LoVo (cell line): ENCODE data around the gene KIAA0513.

Source experiments
- DNase-seq: peaks from one replicate; pipeline ENCODE4 v3.0.0-alpha.2; 2016; ENCODE audit warnings: low spot score

KIAA0513 gene, protein sequence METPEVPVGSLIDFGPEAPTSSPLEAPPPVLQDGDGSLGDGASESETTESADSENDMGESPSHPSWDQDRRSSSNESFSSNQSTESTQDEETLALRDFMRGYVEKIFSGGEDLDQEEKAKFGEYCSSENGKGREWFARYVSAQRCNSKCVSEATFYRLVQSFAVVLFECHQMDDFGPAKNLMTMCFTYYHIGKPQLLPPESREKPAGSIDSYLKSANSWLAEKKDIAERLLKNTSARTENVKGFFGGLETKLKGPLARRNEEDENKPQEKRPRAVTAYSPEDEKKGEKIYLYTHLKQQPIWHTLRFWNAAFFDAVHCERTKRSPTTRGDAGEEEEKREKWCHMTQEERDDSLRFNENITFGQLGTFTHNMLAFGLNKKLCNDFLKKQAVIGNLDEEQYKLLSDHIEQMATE

DNA sequence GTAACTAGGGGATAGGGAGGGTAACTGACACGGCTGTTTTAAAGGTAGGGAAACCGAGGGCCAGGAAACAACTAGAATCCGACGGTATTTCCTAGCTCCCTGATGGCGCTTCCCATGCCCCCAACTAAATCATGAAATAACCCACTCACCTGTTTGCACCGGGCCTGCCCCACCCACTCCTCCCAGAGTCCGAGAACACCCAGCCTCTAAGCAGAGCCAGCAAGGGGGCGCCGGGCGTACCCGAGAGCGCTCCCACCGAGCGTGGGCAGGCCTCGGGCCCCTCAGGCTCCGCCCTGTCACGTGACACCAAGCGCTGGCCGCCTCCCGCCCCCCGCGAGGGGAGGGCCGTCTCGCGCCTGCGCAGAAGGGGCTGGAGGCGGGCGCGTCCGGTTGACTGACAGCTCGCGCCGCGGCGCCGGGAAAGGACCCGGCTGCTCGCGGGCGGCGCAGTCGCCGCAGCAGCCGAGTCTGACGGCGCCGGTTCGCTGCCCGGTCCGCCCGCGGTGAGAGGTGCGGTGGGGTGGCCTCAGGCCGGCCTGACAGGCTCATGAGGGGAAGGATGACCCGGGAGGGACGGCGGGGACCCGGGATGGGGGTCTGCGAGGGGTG is at the start of gene KIAA0513:
KIAA0513 (plus strand) TSS at position 447 of the 609 bp plus-strand sequence. CDS start 39,277 bp downstream, outside the sequence.
- DNase-seq, result peak; percentile 92

DNA sequence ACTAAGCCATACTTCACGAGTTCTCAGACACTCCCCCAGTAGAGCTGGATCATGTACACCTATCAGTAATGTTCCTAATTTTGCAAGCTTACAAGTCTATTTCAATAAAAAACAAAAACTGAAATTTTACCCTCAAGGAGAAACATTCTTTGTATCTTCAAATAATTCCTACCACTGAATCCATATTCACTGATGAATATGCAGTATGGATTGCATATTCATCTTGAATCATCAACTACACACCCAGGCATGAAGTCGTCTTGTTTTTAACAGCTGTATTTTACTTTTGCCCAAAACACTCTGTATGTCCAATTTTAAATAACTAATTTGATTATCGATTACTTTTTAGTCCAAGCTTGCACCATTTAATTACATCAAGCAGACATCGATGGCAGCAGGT is 48.1 kb upstream of the KIAA0513 start:
- DNase-seq, result no peak

DNA sequence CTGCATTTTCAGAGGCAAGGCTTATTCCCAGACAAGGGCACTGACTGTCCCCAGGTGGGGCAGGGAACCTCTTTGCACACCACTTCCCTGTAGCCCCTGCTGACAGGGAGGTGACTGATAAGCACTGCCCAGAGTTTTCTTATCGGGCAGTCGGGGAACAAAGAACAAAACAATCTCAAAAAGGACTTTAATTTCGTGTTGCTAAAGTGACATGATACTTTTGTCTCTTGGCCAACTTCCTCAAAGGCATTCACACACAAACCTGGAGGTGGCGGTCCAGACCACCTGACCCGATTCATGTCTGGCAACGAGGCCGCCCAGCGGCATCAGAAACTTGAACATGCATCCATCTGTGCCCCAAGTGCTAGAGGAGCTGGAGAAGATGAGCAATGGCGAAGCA is 45.2 kb upstream of the KIAA0513 start:
- no peak for DNase-seq

- DNase-seq, result no peak
These were observed 42.2 kb upstream of the KIAA0513 start for GRCh38 chr16:84985079-84986065.

GRCh38 chr16:84986102-84986501 is 41.5 kb upstream of the KIAA0513 start:
- no peak for DNase-seq

DNA sequence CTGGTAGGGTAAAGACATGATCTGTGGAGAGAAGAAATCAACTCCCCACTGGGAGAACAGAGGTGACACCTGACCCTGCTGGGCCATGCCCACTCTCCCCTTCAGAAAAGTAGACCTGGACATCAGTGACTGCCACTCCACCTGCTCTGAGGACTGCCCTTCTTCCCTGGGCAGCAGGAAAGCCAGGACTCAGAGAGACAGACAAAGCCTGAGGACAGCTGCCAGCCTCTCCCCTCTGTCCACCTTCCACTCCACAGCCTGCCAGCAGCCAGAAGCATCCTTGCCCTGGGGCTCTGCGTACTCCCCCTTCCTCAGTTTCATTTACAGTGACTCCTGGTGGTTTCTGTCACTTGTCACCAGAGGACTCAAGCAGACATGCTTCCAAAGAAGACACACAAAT is 40.7 kb upstream of the KIAA0513 start:
- no peak for DNase-seq

DNA sequence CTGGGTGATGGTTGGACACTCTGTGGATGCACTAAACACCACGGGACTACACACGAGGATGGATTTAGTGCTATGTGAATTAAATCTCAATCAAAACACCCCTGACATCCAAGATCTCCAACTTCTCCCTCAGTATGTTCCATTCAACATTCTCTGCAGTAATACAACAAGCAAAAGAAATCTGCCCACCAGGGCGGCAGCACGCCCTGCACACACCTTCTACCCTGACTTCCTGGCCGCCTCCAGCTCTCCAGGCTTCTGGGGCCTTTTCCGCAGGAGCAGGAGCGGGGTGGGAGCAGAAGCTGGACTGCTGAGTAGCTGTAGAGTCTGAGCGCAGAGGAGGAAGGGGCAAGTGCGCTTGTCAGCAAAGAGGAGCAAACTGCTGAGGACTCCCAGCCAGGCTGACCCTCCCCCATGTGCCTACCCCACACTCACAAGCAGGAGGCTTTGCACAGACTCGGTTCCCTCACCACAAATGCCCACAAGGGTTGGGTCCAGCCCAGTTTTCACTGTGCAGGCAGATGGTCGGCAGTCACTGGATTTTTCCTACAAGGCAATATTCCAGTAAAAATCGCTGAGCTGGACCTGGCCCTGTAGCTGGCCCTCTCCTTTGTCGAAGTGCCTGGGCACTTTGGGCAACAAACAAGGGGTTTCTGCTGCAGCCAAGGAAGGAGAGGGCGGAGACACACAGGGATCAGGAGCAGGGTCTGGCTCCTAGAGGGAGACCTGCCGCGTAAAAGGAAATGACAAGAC is 39.1 kb upstream of the KIAA0513 start:
- DNase-seq, result no peak

DNA sequence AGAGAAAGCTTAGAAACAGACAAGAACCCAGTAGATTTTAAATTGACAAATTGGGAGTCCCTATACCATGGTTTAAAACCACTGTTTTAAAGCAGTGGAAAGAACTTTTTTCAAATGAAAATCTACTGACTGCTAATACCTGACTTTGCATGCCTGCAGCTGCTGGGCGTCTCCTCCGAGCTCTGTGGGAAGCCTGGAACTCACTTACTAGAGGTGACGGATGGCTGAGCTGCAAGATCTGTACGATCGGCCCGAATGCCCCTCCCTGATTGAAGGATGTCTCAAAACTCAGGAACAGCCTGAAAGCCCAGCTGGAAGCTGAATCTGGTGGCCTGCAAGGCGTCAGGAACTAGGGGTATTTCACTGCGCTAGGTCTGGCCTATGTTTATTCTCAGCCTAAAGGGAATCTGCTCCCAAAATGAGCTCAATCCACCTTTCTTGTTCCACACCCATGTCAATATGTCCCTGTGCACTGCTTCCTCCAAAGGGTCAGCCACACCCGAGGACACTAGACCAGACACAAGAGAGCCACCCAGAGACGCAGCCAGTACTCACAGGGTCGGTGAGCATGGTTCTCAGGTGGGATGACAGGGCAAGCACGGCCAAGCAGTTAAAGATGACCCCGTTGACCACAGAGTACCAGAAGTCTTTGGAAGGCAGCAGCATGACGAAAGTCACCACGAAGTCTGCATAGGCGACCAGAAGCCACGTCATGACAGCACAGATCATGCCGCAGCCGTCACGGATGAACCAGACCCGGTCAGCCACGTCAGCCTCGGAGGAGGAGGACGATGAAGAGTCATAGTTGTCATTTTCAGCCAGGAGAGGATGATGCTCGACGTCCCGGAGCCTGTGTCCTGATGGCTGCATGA is 37.6 kb upstream of the KIAA0513 start:
- DNase-seq, result no peak

GRCh38 chr16:84990782-84991181 is 36.8 kb upstream of the KIAA0513 start:
- DNase-seq, result no peak

DNA sequence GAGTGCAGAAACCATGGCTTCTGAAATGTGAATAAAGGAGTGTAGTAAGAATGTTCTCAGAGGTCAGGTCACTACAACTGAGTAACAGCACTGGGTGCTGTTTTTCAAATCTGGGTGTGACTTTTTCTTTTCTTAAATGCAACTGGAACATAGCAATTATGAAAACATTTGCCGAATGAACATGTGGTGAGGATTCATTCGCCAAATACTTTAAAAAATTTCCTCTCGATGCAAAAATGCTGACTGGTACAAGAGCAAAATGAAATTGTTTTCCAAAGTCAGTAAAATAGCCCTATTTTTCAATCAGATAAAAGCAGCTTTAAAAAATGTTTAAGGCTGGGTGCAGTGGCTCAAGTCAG is 34.9 kb upstream of the KIAA0513 start:
- no peak for DNase-seq

- DNase-seq, result no peak
These were observed 33.7 kb upstream of the KIAA0513 start for GRCh38 chr16:84993926-84994325.

GRCh38 chr16:84995663-84996062 is 31.9 kb upstream of the KIAA0513 start:
- DNase-seq, result no peak

DNA sequence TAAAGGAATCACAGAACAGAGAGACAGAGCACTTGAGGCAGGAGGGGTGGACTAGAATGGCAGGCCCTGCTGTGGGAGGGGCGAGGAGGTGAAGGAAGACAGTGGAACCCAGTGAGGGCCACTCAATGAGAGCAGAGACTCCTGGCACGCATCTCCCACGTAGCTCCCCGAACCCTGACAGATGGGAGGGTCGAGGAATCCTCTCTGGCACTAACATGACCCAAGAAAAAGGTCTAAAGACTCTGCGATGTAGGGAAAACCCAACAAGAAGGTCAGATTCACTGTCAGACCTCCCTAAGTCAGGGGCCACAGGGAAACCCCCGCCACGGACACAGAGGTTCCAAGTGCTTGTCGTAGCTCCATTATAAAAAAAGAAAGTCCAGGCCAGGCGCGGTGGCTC is 31.2 kb upstream of the KIAA0513 start:
- DNase-seq, result no peak

DNA sequence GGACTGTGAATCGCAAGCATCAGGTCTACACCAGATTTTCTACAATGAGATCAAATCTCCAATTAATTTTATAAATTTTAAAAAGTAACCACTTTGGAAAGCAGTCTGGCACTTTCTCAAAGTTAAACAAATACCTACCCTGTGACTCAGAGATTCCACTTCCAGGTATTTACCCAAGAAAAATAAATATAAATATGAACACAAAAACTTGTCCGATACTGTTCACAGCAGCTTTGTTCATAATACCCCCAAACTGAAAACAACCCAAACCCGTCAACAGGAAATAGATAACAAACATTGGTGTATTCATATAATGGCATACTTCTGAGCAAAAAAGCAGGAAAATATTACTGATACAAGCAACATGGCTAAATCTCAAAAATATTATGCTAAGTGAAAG is 28.4 kb upstream of the KIAA0513 start:
- DNase-seq, result peak; percentile 43

DNA sequence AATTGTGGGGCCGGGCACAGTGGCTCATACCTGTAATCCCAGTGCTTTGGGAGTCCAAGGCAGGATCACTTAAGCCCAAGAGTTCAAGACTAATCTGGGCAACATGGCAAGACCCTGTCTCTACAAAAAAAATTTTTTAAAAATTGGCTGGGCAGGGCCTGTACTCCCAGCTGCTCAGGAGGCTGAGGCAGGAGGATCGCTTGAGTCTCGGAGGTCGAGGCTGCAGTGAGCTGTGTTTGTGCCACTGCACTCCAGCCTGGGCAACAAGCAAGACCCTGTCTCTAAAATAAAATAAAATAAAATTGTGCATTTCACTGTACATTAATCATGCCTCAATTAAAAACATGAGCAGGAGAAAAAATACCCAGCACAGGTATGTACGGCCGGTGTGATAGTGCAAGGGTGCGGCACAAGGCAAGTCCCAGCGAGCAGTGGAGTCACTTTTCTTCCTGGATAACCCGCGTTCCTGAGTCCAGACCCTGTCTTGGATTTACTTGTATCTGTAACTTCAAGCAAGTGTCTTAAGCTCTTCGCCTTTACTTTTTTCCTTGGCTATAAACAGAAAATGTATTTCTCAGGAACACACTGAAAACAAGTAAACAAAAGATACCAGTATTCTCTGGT is 27.6 kb upstream of the KIAA0513 start:
- DNase-seq, result no peak

- DNase-seq, result no peak
These were observed 25.5 kb upstream of the KIAA0513 start for GRCh38 chr16:85002099-85002541.

DNA sequence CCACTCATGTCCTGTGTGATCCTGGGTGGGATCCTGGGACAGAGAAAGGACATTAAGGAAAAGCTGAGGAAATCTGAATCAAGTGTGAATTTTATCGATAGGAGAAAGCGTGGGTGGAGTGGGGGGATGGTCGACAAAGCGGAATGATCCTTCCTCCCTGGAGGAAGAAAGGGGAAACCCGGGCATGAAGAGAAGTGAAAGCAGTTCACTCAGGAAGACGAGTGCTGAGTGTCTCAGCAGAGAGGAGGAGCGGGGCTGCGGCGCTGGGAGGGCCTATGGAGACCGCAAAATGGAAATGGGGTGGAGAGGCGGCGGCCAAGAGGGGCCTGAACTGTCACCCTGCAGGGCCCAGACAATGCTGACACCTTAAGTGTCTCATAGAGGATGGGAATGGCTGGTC is 25.0 kb upstream of the KIAA0513 start:
- DNase-seq, result no peak

GRCh38 chr16:85003076-85003475 is 24.5 kb upstream of the KIAA0513 start:
- no peak for DNase-seq

DNA sequence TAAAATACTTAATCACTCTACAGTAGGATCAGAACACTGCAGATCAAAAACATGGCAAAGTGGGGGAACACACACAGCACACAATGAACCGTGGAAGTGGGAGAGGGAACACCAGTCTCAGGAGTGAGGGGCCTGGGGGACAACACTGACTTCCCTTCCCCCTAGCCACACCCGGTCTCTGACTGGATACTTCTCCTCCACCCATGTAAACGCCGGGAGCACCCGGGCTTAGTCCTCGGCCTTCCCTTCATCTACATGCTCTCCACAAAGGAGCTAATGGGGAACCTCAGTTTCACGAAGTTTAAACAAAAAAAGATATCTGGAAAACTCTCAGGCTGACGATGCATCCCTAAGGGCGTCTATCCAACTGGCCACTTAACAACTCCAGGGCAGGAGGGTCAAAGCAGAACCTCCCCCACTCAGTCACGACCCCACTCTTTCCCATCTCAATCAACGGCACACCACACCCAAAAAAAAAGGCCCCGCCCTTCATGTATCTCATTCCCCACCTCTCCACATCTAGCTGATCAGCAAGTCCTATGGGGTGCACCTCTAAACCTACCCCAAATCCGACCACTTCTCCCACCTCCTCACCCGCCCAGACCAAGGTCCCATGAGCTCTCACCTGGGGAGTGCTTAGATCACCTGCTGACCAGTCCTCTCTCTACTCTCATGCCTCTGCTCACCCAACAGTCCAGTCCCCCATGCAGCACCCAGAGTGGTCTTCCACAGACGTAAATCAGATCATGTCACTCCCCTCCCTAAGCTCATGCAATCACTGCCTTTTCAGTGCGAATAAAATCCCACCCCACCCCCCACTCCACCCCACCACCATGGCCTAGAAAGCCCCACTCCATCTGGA is 23.6 kb upstream of the KIAA0513 start:
- DNase-seq, result no peak
